HL-60 (cell line): ENCODE measurements around the gene OSBPL7.

Source experiments
- CTCF ChIP-seq: IDR thresholded peaks from one replicate; pipeline ENCODE4 v1.5.1; 2011; ENCODE audit warnings: low read length, control low read depth, inconsistent platforms; ENCODE audit not compliant: insufficient read depth
- GABPA ChIP-seq: IDR thresholded peaks from 2 replicates; pipeline ENCODE4 v1.6.1; 2012; ENCODE audit warnings: low read depth

- TF ChIP-seq CTCF, result no peak
- no peak for TF ChIP-seq GABPA
Measured at GRCh38 chr17:47853616-47854015, 32.0 kb upstream of the OSBPL7 start.
